ENCODE measurements around the gene RANBP1. TPM values are rescaled to one million over a fixed set of nuclear protein-coding genes. Genes with fewer than 3 reads are reported as not detected.

Gene RANBP1
- total RNA-seq, 4 donors from 2014 or later: 135 to 238 (median 176) TPM

DNA sequence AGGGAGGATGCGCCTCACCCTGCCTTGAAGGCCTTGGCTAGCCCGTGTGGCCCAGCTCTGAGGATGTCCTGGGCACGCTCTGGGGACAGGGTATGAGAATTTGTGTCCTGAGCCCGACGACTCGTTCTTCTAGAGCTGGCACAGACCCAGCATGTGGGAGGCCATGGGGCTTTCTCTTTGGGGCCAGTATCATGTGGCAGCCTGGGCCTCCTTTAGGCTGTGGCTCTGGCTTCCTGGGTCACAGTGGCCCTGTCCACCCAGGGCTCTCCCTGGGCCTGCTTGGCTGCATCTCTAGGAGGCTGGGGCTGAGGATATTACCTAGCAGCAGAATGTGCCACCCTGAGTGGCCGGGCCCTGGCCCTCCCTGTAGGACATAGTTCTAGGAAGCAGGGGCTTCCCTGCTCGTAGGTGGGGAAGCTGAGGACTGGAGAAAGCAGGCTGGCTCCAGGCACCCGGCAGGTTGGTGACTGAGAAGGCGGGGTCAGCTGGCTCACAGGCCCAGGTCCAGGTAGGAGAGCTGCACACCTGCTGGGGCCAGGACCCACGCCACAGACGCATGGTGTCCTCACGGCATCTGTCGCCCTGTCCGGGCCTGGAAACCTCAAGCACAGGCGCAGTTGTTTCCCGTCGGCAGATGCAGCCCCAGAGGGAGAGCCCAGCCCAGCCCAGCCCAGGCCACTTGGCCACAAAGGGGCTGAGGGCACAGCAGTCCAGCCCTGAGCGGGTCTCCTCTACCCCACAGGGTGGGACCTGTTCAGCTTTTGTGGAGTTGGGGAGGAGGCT, 28.2 kb downstream of the RANBP1 start:
- TF ChIP-seq, protein P1, sequence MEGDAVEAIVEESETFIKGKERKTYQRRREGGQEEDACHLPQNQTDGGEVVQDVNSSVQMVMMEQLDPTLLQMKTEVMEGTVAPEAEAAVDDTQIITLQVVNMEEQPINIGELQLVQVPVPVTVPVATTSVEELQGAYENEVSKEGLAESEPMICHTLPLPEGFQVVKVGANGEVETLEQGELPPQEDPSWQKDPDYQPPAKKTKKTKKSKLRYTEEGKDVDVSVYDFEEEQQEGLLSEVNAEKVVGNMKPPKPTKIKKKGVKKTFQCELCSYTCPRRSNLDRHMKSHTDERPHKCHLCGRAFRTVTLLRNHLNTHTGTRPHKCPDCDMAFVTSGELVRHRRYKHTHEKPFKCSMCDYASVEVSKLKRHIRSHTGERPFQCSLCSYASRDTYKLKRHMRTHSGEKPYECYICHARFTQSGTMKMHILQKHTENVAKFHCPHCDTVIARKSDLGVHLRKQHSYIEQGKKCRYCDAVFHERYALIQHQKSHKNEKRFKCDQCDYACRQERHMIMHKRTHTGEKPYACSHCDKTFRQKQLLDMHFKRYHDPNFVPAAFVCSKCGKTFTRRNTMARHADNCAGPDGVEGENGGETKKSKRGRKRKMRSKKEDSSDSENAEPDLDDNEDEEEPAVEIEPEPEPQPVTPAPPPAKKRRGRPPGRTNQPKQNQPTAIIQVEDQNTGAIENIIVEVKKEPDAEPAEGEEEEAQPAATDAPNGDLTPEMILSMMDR (IDR thresholded peaks at IDR 0.05): no peak
- TF ChIP-seq EP300 (IDR thresholded peaks at IDR 0.05): no peak
- TF ChIP-seq POLR2A (IDR thresholded peaks at IDR 0.05): no peak
- Histone ChIP-seq H3K36me3 (peaks cover 0 to 92% (median 0%) of the 10 kb centered on the region in 3 donors), H3K4me3 (no peak overlapping the region), H3K27me3 (no peaks in the 10 kb centered on the region), H3K27ac (peak overlapping the region; percentile 11 to 94 (median 50)), H3K4me1 (peaks cover 0 to 22% (median 0%) of the 10 kb centered on the region in 4 donors), H3K9me3 (no peaks in the 10 kb centered on the region)
- WGBS, 2 donors: 79 to 93% methylated on average over 16 to 17 of the region's 19 CpGs
- no peak for DNase-seq (ENCODE audit: low spot score in 2 of 2)

DNA sequence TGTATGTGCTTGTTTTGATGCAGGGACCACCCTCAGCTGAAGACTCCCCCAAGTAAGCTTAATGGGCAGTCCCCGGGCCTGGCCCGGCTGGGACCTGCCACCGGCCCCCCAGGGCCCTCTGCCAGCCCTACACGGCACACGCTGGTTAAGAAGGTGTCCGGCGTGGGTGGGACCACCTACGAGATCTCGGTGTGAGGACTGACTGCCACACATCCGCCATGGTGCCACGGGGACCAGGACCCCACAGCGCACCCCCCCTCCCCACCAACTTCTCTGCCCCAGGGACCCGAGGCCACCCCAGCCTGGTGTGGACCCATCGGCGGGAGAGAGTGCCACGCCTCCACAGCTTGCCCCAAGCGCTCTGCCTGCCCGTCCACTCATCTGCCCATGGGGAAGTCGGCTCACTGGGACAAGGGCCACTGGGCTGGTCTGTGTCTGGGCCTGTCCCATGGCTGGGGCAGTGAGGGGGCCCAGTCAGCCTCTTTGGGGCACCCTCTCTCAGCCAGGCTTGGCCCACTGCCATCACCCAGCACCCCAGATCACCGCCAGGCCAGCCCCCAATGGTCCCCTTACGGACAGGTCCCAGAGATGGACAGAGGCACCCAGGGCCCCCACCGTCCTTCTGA, 29.4 kb downstream of the RANBP1 start:
- 88 to 89% methylated on average over 17 to 22 of the region's 22 CpGs for WGBS, 2 donors
- no peak overlapping the region for H3K4me3 ChIP-seq
- H3K27me3 ChIP-seq: no peaks in the 10 kb centered on the region
- no peak for TF ChIP-seq POLR2A (IDR thresholded peaks at IDR 0.05)
- no peak for TF ChIP-seq EP300 (IDR thresholded peaks at IDR 0.05)
- TF ChIP-seq, protein P1 (IDR thresholded peaks at IDR 0.05): no peak
- peaks cover 0 to 79% (median 0%) of the 10 kb centered on the region in 3 donors for H3K36me3 ChIP-seq
- peaks cover 0 to 13% (median 0%) of the 10 kb centered on the region in 4 donors for H3K4me1 ChIP-seq
- DNase-seq (ENCODE audit: low spot score in 2 of 2): no peak
- no peaks in the 10 kb centered on the region for H3K9me3 ChIP-seq
- H3K27ac ChIP-seq: peak overlapping the region; percentile 11 to 94 (median 61)

DNA sequence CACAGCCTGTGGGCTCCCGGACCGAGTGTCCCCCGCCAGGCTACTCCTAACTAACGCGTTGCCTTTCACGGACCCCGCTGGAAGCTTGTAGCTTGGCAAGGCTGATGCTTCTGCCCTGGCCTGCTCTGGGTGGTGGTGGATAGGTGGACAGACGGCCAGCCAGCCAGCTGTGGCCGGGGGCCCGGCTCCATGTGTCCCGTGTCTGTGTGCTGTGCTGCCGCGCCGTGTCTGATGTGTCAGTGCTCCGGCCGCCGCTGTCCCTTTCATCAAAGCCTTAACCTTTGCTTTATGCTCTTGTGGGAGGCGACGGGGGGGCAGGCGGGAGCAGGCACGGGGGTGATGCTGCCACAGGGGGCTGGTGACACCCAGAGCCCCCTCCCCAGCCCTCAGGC, 29.9 kb downstream of the RANBP1 start:
- H3K36me3 ChIP-seq: peaks cover 0 to 74% (median 0%) of the 10 kb centered on the region in 3 donors
- no peak for DNase-seq (ENCODE audit: low spot score in 2 of 2)
- H3K27ac ChIP-seq: peak overlapping the region in 3 of 4 donors; percentile 40 to 94 (median 82)
- H3K4me3 ChIP-seq: no peak overlapping the region
- peaks cover 0 to 8% (median 0%) of the 10 kb centered on the region in 4 donors for H3K4me1 ChIP-seq
- H3K9me3 ChIP-seq: no peaks in the 10 kb centered on the region
- no peaks in the 10 kb centered on the region for H3K27me3 ChIP-seq
- no peak for TF ChIP-seq POLR2A (IDR thresholded peaks at IDR 0.05)
- TF ChIP-seq, protein P1 (IDR thresholded peaks at IDR 0.05): no peak
- TF ChIP-seq EP300 (IDR thresholded peaks at IDR 0.05): no peak
- 87 to 89% methylated on average over 15 to 21 of the region's 21 CpGs for WGBS, 2 donors

DNA sequence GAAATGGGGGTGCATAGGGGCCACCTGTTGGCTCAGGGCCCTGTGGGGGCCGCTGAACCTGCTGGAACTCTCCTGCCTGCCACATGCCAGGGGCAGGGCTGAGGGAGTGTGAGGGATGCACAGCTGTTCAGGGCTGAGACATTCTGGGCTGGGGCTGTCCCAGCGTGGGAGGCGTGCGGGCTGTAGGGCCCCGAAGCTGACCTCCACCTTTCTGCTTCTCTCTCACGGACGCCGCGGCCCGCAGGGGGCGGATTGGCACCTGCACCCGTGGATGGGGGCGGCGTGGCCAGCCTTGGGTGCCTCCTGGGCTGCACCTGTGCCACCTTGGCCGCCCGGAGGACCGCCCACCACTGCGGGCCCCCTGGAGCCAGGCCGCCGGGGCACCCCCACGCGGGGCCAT, 30.9 kb downstream of the RANBP1 start:
- H3K27me3 ChIP-seq: no peaks in the 10 kb centered on the region
- no peaks in the 10 kb centered on the region for H3K9me3 ChIP-seq
- peak overlapping the region in 3 of 4 donors; percentile 34 to 94 (median 82) for H3K27ac ChIP-seq
- H3K4me1 ChIP-seq: peaks cover 0 to 8% (median 0%) of the 10 kb centered on the region in 4 donors
- H3K36me3 ChIP-seq: peaks cover 0 to 65% (median 0%) of the 10 kb centered on the region in 3 donors
- TF ChIP-seq, protein P1 (IDR thresholded peaks at IDR 0.05): no peak
- TF ChIP-seq POLR2A (IDR thresholded peaks at IDR 0.05) (no peak), EP300 (IDR thresholded peaks at IDR 0.05) (no peak)
- no peak overlapping the region for H3K4me3 ChIP-seq
- 64 to 72% methylated on average over 12 to 18 of the region's 22 CpGs for WGBS, 2 donors
- DNase-seq (ENCODE audit: low spot score in 2 of 2): no peak

Data from tibial nerve (tissue), 4 donors.